Ovary (tissue), 3 donors: ENCODE measurements around the gene WBP1.

Source experiments
- CTCF ChIP-seq, 3 donors: fragments of 450-650 bp in 2 of 3; fragments of 200-600 bp in 1 of 3; IDR thresholded peaks; one replicate each; pipeline versions ENCODE4 v1.5.1 to v1.8.0; 2016 to 2022; ENCODE audit warnings: antibody characterized with exemption in 3 of 3, mild to moderate bottlenecking in 1 of 3
- EP300 ChIP-seq: sonication (generic); formaldehyde crosslinking; IDR thresholded peaks from one replicate; pipeline ENCODE4 v1.6.1; 2017; ENCODE audit warnings: antibody characterized with exemption
- POLR2A ChIP-seq: fragments of 450-650 bp; IDR thresholded peaks from one replicate; pipeline ENCODE4 v1.6.1; 2017; ENCODE audit warnings: antibody characterized with exemption, mild to moderate bottlenecking, moderate library complexity
- donor health status: DM: no; HTN: no; CAD: no.

GRCh38 chr2:74493546-74493945, 35.3 kb downstream of the WBP1 start:
- TF ChIP-seq CTCF (IDR thresholded peaks at IDR 0.05) (no peak), EP300 (no peak), POLR2A (no peak)
